ENCODE results near the gene FOXA3.
"Not testable (repeated sequence)": the region's sequence is repeated elsewhere in the genome, so short reads cannot be mapped to it uniquely, and the experiment has no call there.

FOXA3 gene

DNA sequence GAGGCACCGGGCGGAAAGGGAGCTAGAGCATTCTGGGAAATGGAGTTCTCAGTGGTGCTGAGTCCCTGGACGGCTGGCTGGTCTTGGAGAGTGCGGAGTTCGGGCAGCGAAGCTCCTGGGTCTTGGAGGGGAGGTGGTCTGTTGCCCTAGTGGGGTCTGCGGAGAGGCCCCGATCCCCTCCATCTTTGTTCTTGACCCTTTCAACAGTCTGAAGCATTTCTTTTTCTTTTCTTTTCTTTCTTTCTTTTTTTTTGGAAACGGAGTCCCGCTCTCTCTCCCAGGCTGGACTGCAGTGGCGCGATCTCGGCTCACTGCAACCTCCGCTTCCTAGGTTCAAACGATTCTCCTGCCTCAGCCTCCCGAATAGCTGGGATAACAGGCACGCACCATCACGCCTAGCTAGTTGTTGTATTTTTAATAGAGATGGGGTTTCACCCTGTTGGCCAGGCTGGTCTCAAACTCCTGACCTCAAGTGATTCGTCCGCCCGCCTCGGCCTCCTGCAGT is 739 bp upstream of the FOXA3 start:
- H3K27ac ChIP-seq (ENCODE audit: low read depth, low read length) = no peak overlapping the region
- peak overlapping the region; percentile 88 for H3K4me3 ChIP-seq (ENCODE audit: low read depth, low read length)
- peak overlapping the region; percentile 54 for H3K9ac ChIP-seq (ENCODE audit: low read length)
- H3K9me3 ChIP-seq (ENCODE audit: control insufficient read depth, insufficient read depth, low read depth, low read length) = no peaks in the 10 kb centered on the region
- H3K27me3 ChIP-seq (ENCODE audit: control insufficient read depth, insufficient read depth, low read length) = peaks cover 5% of the 10 kb centered on the region; the same call in 1 of the 2 replicates
- H3K4me1 ChIP-seq (ENCODE audit: control insufficient read depth, insufficient read depth, low read length) = peaks cover 18% of the 10 kb centered on the region; the same call in 1 of the 2 replicates
- peaks cover 17% of the 10 kb centered on the region for H3K36me3 ChIP-seq (ENCODE audit: control insufficient read depth, insufficient read depth, low read length)

DNA sequence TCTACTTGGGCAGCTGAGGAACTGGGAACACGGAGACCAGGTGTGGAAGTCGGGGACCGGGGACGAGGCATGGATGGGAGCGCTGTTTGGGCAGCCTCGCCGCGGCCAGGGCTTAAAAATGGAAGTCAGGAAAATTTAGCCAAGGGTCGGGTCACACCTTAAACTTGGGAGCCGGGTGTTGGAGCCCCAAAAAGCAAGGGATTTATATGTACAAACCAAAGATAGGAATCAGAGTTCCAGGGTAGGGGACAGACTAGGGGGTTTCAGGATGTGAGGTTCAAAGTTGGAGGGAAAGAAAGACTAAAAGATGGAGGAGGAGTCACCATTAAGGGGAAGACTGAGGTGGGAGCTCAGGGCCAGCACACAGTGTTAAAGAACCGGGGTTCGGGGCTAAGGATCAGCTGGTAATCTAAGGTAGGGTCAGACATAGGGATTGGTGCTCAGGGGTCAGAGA is 530 bp downstream of the FOXA3 start:
- peaks cover 5% of the 10 kb centered on the region; the same call in 1 of the 2 replicates for H3K27me3 ChIP-seq (ENCODE audit: control insufficient read depth, insufficient read depth, low read length)
- peak overlapping the region; percentile 79 for H3K9ac ChIP-seq (ENCODE audit: low read length)
- H3K9me3 ChIP-seq (ENCODE audit: control insufficient read depth, insufficient read depth, low read depth, low read length) = no peaks in the 10 kb centered on the region
- peak overlapping the region; percentile 42; the same call in 1 of the 2 replicates for H3K27ac ChIP-seq (ENCODE audit: low read depth, low read length)
- H3K4me3 ChIP-seq (ENCODE audit: low read depth, low read length) = peak overlapping the region; percentile 88
- H3K36me3 ChIP-seq (ENCODE audit: control insufficient read depth, insufficient read depth, low read length) = peaks cover 7% of the 10 kb centered on the region; the same call in 1 of the 2 replicates
- peaks cover 18% of the 10 kb centered on the region; the same call in 1 of the 2 replicates for H3K4me1 ChIP-seq (ENCODE audit: control insufficient read depth, insufficient read depth, low read length)

DNA sequence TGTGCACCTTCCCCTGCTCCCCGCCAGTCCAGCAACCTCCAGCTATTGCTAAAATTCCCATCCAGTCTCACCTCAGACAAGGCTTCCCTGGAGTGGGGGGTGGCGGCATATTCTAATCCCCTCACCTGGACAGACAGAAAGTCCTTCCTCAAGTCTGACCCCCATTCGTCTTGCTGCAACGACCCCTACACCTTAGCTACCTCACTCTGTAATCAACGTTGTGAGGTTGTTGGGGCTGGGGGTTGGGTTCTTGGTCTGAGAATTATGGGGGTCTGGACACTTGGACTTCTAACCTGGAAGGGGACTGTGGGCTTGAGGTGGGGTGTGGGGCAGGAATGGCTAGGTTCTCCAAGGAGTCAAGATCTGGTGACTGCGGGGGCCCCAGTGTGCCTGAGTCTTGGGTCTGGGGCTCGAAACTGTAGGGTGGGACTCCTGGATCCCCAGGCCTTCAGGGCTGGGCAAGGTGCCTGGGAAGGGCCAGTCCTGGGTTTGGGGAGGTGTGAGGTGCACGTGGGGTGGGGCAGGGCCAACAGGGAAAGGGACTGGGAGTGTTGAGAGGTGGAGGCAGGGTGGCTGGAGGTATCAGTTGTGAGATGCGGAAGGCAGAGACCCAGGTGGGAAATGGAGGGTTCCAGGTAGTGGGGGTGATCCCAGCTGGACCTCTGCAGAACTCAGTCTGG is 1.3 kb downstream of the FOXA3 start:
- Histone ChIP-seq H3K9me3 (ENCODE audit: control insufficient read depth, insufficient read depth, low read depth, low read length) (no peaks in the 10 kb centered on the region), H3K9ac (ENCODE audit: low read length) (no peak overlapping the region), H3K27ac (ENCODE audit: low read depth, low read length) (no peak overlapping the region), H3K36me3 (ENCODE audit: control insufficient read depth, insufficient read depth, low read length) (0 out of 2 replicates have a peak, but pooled peaks cover 3% of the 10 kb centered on the region), H3K4me1 (ENCODE audit: control insufficient read depth, insufficient read depth, low read length) (peaks cover 18% of the 10 kb centered on the region; the same call in 1 of the 2 replicates), H3K4me3 (ENCODE audit: low read depth, low read length) (peak overlapping the region; percentile 88), H3K27me3 (ENCODE audit: control insufficient read depth, insufficient read depth, low read length) (peaks cover 5% of the 10 kb centered on the region; the same call in 1 of the 2 replicates)

DNA sequence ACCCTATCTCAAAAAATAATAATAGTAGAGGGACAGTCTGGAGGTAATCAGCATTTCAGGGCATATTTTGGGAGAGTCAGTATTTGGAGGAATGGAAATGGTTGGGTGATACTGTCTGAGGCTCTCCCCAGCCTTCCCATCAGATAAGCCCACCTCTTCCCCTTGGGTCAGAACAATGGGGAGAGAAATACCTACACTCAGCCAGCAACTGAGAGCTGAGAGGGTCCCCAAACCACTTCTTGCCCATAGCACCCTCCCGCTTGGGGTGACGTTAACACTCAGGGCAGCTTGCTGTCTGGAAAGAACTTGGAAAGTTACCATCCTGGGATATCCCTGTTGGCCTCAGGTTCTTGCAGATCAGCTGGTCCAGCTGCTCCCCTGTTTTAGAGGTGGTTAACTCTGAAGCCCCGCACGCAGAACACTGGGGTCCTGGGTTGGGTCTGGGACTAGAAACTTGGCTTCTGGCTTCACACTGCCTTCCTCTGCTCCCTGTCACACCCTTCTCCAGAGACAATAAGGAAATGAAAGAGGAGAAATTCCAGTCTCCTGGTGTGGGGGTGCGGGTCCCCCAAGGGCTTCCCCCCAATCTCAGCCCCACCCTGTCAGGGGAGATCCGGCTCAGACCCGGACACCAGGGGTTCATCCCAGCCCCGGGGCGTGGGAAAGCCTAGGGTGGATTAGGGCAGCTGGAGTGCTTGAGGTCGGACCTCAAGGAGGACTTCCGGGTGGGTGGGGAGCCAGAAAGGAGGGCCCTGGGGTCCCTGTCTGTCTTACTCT is 2.5 kb downstream of the FOXA3 start:
- peaks cover 5% of the 10 kb centered on the region; the same call in 1 of the 2 replicates for H3K27me3 ChIP-seq (ENCODE audit: control insufficient read depth, insufficient read depth, low read length)
- H3K36me3 ChIP-seq (ENCODE audit: control insufficient read depth, insufficient read depth, low read length) = peaks cover under 1% of the 10 kb centered on the region; the same call in 1 of the 2 replicates
- no peaks in the 10 kb centered on the region for H3K9me3 ChIP-seq (ENCODE audit: control insufficient read depth, insufficient read depth, low read depth, low read length)
- H3K27ac ChIP-seq (ENCODE audit: low read depth, low read length) = no peak overlapping the region
- H3K4me1 ChIP-seq (ENCODE audit: control insufficient read depth, insufficient read depth, low read length) = peaks cover 18% of the 10 kb centered on the region; the same call in 1 of the 2 replicates
- no peak overlapping the region for H3K4me3 ChIP-seq (ENCODE audit: low read depth, low read length)
- no peak overlapping the region for H3K9ac ChIP-seq (ENCODE audit: low read length)

DNA sequence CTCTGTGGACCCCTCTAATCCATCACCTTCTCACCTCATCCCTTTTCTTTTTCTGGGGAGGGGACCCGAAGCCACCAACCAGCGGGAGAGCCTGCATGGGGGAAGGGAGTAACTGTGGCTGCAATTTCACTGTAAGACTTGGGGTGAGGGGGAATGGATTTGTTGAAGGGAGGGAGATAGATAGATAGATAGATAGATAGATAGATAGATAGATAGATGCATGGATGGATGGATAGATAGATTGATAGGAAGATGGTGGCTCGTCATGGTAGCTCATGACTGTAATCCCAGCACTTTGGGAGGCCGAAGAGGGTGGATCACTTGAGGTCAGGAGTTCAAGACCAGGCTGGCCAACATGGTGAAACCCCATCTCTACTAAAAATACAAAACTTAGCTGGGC is 3.1 kb downstream of the FOXA3 start:
- peaks cover 18% of the 10 kb centered on the region; the same call in 1 of the 2 replicates for H3K4me1 ChIP-seq (ENCODE audit: control insufficient read depth, insufficient read depth, low read length)
- H3K27ac ChIP-seq (ENCODE audit: low read depth, low read length); H3K9ac ChIP-seq (ENCODE audit: low read length); H3K27me3 ChIP-seq (ENCODE audit: control insufficient read depth, insufficient read depth, low read length); H3K36me3 ChIP-seq (ENCODE audit: control insufficient read depth, insufficient read depth, low read length); H3K9me3 ChIP-seq (ENCODE audit: control insufficient read depth, insufficient read depth, low read depth, low read length); H3K4me3 ChIP-seq (ENCODE audit: low read depth, low read length): not testable (repeated sequence)

DNA sequence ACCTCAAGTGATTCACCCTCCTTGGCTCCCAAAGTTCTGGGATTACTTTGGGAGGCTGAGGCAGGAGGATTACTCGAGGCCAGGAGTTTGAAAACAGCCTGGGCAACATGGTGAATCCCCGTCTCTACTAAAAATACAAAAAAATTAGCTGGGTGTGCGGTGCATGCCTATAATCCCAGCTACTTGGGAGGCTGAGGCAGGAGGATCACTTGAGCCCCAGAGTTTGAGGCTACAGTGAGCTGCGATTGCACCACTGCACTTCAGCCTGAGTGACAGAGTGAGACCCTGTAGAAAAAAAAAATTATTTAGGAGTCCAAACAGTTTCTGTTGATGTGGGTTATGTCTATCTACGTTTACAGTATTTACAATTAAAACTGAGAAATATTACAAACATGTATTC is 6.7 kb downstream of the FOXA3 start:
- peaks cover 13% of the 10 kb centered on the region; the same call in 1 of the 2 replicates for H3K4me1 ChIP-seq (ENCODE audit: control insufficient read depth, insufficient read depth, low read length)
- peaks cover 13% of the 10 kb centered on the region for H3K36me3 ChIP-seq (ENCODE audit: control insufficient read depth, insufficient read depth, low read length)
- no peak overlapping the region for H3K27ac ChIP-seq (ENCODE audit: low read depth, low read length)
- no peaks in the 10 kb centered on the region for H3K27me3 ChIP-seq (ENCODE audit: control insufficient read depth, insufficient read depth, low read length)
- H3K9ac ChIP-seq (ENCODE audit: low read length) = no peak overlapping the region
- no peaks in the 10 kb centered on the region for H3K9me3 ChIP-seq (ENCODE audit: control insufficient read depth, insufficient read depth, low read depth, low read length)
- no peak overlapping the region for H3K4me3 ChIP-seq (ENCODE audit: low read depth, low read length)

DNA sequence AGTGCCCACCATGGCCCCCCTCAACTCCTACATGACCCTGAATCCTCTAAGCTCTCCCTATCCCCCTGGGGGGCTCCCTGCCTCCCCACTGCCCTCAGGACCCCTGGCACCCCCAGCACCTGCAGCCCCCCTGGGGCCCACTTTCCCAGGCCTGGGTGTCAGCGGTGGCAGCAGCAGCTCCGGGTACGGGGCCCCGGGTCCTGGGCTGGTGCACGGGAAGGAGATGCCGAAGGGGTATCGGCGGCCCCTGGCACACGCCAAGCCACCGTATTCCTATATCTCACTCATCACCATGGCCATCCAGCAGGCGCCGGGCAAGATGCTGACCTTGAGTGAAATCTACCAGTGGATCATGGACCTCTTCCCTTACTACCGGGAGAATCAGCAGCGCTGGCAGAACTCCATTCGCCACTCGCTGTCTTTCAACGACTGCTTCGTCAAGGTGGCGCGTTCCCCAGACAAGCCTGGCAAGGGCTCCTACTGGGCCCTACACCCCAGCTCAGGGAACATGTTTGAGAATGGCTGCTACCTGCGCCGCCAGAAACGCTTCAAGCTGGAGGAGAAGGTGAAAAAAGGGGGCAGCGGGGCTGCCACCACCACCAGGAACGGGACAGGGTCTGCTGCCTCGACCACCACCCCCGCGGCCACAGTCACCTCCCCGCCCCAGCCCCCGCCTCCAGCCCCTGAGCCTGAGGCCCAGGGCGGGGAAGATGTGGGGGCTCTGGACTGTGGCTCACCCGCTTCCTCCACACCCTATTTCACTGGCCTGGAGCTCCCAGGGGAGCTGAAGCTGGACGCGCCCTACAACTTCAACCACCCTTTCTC is 8.2 kb downstream of the FOXA3 start:
- H3K9me3 ChIP-seq (ENCODE audit: control insufficient read depth, insufficient read depth, low read depth, low read length) = no peaks in the 10 kb centered on the region
- H3K27ac ChIP-seq (ENCODE audit: low read depth, low read length) = no peak overlapping the region
- H3K4me3 ChIP-seq (ENCODE audit: low read depth, low read length) = no peak overlapping the region
- peaks cover 18% of the 10 kb centered on the region for H3K4me1 ChIP-seq (ENCODE audit: control insufficient read depth, insufficient read depth, low read length)
- H3K36me3 ChIP-seq (ENCODE audit: control insufficient read depth, insufficient read depth, low read length) = peaks cover 13% of the 10 kb centered on the region
- H3K9ac ChIP-seq (ENCODE audit: low read length) = no peak overlapping the region
- H3K27me3 ChIP-seq (ENCODE audit: control insufficient read depth, insufficient read depth, low read length) = no peaks in the 10 kb centered on the region

DNA sequence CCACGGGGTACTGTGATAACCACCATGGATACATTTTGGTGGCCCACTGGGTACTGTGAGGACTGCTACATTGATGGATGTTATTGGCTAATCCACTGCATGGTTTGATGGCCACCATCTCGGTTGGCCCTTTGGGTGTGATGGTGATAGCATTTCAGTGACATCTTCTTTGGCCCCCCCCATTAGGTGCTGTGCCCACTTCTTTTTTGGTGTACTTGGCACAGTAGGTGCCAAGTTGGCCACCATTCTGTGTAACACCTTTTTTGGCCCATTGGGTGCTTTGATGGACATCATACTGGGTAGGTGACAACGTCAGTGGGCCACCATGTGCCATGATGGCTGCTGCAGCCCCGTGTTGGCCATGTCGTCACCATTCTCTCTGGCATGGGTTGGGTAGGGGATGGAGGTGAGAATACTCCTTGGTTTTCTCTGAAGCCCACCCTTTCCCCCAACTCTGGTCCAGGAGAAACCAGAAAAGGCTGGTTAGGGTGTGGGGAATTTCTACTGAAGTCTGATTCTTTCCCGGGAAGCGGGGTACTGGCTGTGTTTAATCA is 9.2 kb downstream of the FOXA3 start:
- Histone ChIP-seq H3K27me3 (ENCODE audit: control insufficient read depth, insufficient read depth, low read length) (no peaks in the 10 kb centered on the region), H3K36me3 (ENCODE audit: control insufficient read depth, insufficient read depth, low read length) (peaks cover 13% of the 10 kb centered on the region), H3K4me1 (ENCODE audit: control insufficient read depth, insufficient read depth, low read length) (peaks cover 18% of the 10 kb centered on the region), H3K27ac (ENCODE audit: low read depth, low read length) (no peak overlapping the region), H3K9ac (ENCODE audit: low read length) (no peak overlapping the region), H3K9me3 (ENCODE audit: control insufficient read depth, insufficient read depth, low read depth, low read length) (no peaks in the 10 kb centered on the region), H3K4me3 (ENCODE audit: low read depth, low read length) (no peak overlapping the region)

DNA sequence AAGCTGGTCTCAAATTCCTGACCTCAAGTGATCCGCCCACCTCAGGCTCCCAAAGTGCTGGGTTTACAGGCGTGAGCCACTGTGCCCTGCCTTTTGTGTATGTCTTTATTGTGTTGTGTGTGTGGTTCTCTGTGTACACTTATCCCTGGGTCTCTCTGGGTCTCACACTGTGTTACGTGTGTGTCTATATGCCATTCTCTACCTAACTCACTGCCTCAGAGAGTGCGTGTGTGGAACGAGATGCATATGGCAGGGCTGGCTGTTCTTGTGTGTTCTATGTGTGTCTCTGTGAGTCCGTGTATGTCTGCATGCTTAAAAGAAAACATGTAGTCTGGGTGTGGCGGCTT is 10.5 kb downstream of the FOXA3 start:
- Histone ChIP-seq H3K9ac (ENCODE audit: low read length) (no peak overlapping the region), H3K9me3 (ENCODE audit: control insufficient read depth, insufficient read depth, low read depth, low read length) (no peaks in the 10 kb centered on the region), H3K27ac (ENCODE audit: low read depth, low read length) (no peak overlapping the region), H3K4me1 (ENCODE audit: control insufficient read depth, insufficient read depth, low read length) (peaks cover 18% of the 10 kb centered on the region), H3K27me3 (ENCODE audit: control insufficient read depth, insufficient read depth, low read length) (no peaks in the 10 kb centered on the region), H3K36me3 (ENCODE audit: control insufficient read depth, insufficient read depth, low read length) (peaks cover 13% of the 10 kb centered on the region), H3K4me3 (ENCODE audit: low read depth, low read length) (no peak overlapping the region)

DNA sequence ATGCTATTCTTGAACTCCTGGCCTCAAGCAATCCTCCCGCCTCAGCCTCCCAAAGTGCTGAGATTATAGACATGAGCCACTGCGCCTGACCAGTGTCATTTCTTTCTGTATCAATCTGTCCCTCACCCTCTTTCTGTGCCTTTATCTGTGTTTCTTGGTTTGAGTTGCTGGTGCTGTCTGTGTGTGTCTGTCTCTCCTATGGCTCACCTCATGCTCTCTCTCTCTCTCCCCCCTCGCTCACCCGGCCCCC is 12.0 kb downstream of the FOXA3 start:
- Histone ChIP-seq H3K9ac (ENCODE audit: low read length) (peak overlapping the region; percentile 17), H3K4me1 (ENCODE audit: control insufficient read depth, insufficient read depth, low read length) (peaks cover 20% of the 10 kb centered on the region), H3K27me3 (ENCODE audit: control insufficient read depth, insufficient read depth, low read length) (no peaks in the 10 kb centered on the region), H3K4me3 (ENCODE audit: low read depth, low read length) (peak overlapping the region; percentile 51), H3K36me3 (ENCODE audit: control insufficient read depth, insufficient read depth, low read length) (peaks cover 13% of the 10 kb centered on the region), H3K9me3 (ENCODE audit: control insufficient read depth, insufficient read depth, low read depth, low read length) (no peaks in the 10 kb centered on the region), H3K27ac (ENCODE audit: low read depth, low read length) (peak overlapping the region; percentile 76; the same call in 1 of the 2 replicates)
